NK-92 (cell line): ENCODE data around the gene LSM2.
"Not testable (repeated sequence)": the region's sequence is repeated elsewhere in the genome, so short reads cannot be mapped to it uniquely, and the experiment has no call there.

Experiments
- DNase-seq: peaks from one replicate; lab custom pipeline; 2025; ENCODE audit not compliant: unreplicated experiment; lab: John Stamatoyannopoulos, UW

Gene LSM2

DNA sequence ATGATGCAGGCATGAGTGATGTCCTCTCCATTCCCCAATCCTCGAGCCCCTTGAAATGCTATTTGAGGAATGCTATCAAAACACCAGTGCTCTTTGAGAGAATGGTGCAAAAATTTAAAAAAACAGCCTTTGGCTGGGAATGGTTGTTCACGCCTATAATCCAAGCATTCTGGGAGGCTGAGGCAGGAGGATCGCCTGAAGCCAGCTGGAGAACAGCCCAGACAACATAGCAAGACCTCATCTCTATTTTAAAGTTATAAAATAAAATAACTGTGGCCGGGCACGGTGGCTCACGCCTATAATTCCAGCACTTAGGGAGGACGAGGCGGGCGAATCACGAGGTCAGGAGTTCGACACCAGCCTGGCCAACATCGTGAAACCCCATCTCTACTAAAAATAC lies 7.0 kb downstream of the LSM2 start:
- DNase-seq = no peak

GRCh38 chr6:31797588-31797987 lies 9.2 kb downstream of the LSM2 start:
- no peak for DNase-seq

GRCh38 chr6:31796993-31797385 lies 9.8 kb downstream of the LSM2 start:
- no peak for DNase-seq

GRCh38 chr6:31795616-31796298 lies 11.0 kb downstream of the LSM2 start, which contains the start of gene VARS1:
Gene VARS1 (minus strand): TSS chr6:31795752. CDS start chr6:31795217, 535 bp downstream.
- no peak for DNase-seq

DNA sequence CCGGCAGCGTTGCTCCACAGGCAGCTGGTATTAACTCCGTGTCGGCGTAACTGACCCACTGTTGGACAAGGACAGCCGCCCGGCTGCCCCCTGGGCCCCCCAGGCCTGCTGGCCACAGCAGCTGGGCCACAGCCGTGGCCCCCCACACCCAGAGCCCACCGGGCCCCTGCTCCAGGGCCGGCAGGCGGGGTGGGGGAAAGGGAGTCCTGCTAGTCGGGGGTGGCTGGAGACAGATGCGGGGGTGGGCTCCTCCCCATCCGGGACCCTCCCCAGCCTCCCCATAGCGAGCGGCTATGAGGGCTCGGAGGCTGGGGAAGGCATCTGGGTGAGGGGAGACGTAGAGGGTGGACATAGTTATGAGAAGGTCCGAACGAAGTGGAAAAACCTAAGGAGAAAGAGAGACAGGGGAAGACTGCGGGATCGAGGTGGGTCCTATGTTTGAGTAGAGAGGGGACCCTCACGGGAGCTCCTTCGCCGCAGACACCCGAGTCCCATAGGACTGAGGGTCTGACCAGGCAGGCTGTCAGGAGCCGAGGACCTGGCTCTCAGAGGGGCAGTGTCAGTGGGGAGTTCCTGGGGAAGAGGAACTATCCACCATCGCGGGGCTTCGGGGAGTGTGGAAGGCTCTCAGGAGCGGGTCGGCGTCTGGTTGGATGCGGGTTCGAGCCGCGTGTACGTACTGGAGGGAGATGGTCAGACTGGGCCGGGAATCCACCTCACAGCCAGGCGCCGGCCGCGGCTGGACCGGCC lies 11.7 kb downstream of the LSM2 start:
- no peak for DNase-seq

DNA sequence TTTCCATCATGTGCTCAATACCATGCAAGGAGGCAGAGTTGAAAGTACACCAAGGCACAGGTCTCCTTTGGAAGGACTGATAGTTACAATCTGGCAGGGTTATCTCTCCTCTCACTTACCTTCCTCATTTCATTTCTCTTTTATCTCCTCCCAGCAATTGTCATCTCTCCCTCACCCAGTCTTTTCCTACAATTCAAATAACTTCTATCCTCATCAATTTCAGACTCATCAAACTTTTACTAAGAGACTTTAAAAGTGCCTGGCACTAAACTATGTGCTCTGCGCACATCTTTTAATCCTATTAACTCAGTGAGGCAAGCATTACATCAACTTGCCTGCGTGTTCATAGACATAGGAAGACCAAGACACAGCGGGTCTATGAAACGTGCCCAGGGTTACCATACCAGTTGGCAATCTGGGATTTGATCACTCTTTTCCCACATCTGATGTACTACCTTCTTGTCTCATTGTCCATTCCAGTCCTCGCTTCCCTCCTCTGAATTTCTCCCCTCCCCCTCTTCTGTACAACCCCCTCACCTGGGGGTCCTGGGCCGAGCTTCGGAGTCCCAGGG lies 12.4 kb downstream of the LSM2 start:
- DNase-seq = no peak

DNA sequence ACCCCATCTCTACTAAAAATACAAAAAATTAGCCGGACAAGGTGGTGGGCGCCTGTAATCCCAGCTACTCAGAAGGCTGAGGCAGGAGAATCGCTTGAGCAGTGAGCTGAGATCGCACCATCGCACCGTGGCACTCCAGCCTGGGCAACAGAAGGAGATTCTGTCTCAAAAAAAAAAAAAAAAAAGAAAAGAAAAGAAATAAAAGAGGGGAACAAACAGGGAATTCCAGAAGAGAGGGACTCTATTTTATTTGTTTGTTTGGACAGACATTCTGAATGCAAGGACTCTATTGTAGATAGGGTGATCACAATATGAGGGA lies 12.9 kb downstream of the LSM2 start:
- DNase-seq = not testable (repeated sequence)

DNA sequence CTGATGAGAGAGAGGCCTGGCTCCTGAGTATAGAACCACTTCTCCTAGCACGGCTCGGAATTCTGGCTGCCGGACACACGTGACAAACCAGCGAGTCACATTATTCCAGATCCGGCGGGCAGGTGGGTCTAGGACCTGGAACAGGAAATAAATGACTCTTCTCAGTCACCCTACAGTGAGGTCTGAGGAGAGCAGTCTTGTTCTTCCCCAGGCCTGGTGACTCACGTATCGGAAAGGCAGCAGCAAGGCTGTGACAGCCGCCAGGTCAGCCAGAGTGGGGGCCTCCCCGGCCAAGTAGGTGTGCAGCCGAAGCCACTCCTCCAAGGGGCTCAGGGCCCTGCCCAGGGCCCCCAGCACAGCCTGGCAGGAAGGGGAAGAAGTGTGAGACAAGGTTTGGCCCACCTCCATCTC lies 14.0 kb downstream of the LSM2 start:
- DNase-seq = no peak

DNA sequence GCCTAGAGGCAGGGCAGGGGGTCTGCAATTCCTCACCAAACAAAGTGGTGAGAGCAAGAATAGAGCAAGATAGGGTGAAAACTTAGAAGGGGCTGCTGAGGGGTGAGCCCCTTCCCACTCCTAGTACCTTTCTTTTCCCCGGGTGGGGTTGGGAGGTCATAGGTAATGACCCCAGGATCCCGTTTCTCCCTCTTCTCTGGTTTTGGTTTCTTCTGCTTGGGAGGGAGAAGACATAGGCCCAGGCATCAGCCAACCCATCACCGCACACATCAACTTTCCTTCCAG lies 14.7 kb downstream of the LSM2 start:
- no peak for DNase-seq

DNA sequence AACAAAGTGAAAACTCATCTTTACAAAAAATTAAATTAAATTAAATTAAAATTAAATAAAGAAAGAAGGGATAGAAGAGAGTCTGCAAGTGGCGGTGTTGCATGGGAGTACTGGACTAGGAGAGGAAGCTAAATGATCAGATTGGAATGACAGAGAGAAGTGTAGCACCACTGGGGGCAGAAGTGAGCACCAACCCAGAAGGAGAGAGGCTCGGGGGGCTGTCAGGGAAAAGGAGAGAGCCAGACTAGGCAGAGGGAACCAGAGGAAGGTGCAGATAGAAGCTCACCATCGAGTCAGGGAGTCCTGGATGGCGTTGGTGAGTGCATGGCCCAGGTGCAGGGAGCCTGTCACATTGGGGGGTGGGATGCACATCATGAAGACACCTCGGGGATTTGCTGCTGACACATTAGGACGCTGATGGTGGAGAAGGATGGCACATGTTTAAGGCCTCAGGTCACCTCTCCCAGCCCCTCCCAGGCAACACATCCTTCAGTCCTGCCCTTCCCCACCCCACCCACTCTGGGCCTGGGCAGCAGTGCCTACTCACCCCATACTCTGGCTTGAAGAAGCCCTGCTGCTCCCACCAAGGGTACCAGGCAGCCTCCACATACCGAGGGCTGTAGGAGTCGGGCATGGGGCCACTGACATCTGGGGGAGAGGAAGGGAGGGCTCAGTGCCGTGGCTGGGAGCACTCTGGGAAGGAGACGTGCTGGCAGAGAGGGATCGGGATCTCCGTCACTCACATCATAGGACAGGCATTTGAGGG lies 15.3 kb downstream of the LSM2 start:
- DNase-seq = no peak

DNA sequence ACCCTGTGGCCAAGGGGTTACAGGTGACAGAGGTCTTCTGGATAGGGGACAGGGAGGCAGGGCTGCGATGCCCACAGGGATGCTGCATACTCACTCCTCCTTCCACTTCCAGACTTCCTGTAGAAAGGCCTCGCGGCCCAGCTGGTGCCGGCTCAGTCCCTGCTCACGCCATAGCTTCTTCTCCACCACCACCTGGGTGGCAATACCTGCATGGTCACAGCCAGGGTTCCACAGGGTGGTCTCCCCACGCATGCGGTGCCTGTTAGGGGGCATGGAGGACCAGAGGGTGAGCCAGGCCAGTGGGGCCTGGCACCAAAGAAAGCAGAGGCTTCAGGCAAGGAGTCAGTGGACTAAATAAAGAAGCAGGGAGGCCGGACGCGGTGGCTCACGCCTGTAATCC lies 21.3 kb downstream of the LSM2 start:
- DNase-seq = no peak

DNA sequence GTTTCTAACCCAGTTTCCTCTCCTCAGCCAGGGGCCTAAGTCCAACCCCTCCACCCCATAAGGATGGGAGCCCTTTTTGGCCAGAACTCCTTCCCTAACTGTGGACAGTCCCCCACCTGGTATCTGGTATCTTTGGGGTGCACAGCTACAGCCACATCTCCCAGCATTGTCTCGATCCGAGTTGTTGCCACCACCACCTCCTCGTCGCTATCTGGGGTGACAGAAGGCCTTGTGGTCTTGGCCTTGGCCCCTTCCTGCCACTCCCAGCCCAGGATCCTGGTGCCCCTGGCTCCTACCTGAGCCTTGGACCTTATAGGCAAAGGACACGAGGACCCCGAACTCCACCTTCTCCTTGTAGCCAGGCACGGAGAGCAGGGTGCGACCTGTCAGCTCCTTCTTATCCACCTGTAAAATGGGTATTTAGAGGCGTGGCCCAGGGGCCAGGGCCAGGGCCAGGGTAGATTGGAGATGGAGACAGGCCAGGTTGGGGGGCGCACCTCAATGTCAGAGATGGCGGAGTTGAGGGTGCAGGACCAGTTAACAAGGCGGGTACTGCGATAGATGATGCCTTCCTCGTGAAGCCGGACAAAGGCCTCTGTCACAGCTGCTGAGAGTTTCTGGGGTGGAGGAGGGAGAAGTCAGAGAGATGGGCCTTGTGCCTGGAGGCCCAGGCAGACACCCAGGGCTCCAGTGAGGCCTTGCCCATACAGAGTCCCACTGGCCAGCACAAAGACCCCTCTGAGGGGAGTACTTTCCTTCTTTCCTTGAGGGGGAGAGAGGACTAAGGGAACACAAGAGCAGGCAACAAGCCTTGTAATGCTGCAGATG lies 22.5 kb downstream of the LSM2 start:
- no peak for DNase-seq

DNA sequence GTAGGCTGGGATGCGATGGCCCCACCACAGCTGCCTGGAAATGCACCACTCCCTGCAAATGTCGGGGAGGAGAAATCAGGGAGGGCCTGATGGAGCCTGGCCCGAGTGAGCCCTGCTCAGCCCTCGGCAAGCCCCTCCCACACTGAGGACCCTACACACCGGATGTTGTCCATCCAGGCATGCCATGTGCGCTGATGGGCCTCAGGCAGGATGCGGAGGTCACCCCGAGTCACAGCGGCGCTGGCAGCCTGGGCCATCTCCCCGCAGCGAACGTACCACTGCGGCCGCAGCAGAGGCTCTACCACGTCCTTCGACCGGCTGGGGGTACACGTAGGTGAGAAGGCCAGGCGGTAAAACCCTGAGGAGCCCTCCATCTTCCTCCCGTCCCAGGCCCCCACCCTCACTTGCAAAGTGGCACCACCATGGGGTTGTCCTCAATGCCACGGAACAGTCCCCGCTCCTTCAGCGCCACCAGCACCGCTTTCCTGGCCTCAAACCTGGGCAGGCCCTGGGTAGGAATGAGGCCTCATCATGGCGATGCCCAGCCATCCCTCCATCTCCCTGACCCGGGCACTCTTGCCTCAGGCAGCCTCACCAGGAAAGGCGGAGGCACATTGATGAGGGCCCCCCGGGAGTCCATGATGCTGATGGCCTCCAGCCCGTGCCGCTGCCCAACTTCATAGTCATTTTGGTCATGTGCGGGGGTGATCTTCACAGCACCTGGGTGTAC lies 24.5 kb downstream of the LSM2 start:
- no peak for DNase-seq

DNA sequence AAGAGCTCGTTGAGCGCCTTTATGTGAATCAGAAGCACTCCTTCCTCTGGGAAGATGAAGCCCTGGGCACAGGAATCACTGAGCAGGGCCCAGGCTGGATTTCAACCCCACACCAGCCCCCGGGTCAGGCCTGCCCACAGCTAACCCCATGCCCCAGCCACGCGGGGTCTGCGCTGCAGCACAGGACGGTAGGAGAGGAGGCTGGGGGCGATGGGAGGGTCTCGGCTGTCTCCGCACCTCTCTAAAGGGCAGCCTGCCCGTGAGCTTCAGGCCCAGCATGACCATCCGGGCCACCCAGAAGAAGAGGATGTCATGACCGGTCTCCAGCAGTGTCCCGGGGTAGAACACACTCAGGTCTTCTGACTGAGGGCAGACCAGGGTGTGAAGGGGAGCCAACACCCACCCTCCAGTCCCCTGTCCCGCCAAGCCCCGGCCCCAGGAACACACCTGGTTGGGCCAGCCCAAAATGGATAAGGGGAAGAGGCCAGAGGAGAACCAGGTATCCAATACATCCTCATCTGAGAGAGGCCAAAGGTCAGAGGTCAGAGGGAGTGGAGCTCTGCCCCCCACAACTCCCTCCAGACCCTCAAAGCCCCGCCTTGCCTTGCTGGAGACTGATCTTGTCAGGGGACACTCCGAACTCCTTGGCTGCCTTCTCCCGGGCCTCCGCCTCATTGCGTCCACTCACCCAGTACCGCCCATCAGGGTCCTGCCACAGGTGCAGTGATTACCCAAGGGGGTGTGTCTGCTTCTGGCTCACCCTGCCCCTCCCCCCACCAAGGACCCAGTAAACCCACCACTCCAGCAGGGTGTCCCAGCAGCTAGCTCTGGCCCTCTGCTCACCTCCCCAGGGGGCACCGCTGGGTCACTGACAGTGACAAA lies 25.3 kb downstream of the LSM2 start:
- DNase-seq = no peak

GRCh38 chr6:31780507-31781243 lies 26.1 kb downstream of the LSM2 start:
- no peak for DNase-seq

DNA sequence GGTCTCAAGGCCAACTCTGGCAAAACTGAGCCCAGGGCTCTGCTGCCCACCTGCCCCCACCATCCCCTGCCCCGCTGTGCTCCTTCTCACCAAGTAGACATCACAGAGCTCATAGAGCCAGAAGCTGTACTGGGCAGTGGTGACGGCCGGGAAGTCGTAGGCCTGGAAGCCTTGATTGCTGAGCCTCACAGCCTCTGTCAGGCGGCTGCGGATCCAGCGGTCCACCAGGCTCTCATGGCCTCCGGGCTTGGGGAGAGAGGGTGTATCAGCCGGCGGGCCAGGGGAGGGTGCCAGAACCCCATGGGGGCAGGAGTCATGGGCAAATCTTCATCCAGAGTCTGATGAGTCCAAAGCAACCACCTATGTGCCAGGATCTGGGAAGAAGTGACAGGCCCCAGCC lies 26.9 kb downstream of the LSM2 start:
- no peak for DNase-seq

- no peak for DNase-seq
These were observed 27.5 kb downstream of the LSM2 start for GRCh38 chr6:31778999-31779885.

DNA sequence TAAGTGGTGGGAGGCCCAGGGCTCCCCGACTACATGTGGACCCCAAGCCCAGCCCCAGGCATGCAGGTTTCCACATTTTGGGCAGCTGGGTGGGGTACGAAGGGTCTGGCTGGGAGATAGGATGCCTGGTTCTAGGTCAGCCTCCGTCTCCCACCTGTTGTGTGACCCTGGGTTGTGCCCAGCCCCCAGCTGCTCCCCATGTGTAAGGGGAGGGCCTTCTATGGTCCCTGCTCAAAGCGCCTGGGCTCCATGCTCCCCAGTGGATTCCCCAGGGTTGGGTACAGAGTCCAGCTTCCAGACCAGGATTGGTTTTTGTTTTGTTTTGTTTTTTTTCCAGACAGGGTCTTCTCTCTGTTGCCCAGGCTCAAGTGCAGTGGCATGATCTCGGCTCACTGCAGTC lies 28.6 kb downstream of the LSM2 start:
- DNase-seq = no peak
